SK-N-SH (cell line): ENCODE measurements around the gene QSOX2. TPM values are rescaled to one million over a fixed set of nuclear protein-coding genes. Genes with fewer than 3 reads are reported as not detected.

Source experiments
- CTCF ChIA-PET: fragments of 300-600, 350-600 bp; formaldehyde crosslinking; extraction: SDS; loops from one replicate; lab custom pipeline; 2021; lab: Yijun Ruan, JAX
- POLR2A ChIA-PET: fragments of 350-600 bp; sonication (Branson Sonifier 250); formaldehyde crosslinking; extraction: SDS; loops from one replicate; lab custom pipeline; 2020; ENCODE audit warnings: antibody characterized with exemption, inconsistent platforms; lab: Yijun Ruan, JAX
- DNase-seq: peaks from one replicate; pipeline ENCODE4 v3.0.0; 2012
- H2AFZ ChIP-seq: fragments of 200-600 bp; sonication (generic); 2 replicates; pipeline ENCODE4 v1.8.1; 2016; ENCODE audit warnings: antibody characterized with exemption, mild to moderate bottlenecking, low read depth
- H3F3A ChIP-seq: fragments of 200-600 bp; sonication (generic); replicated peaks from 2 replicates; pipeline ENCODE3; 2016; ENCODE audit warnings: antibody characterized with exemption, mild to moderate bottlenecking; ENCODE audit not compliant: insufficient read depth
- H3K27ac ChIP-seq, 2 experiments: fragments of 200-500 bp in 1 of 2; fragments of 200-600 bp in 1 of 2; sonication (Bioruptor generic) in 1 of 2; sonication (generic), shearing (Covaris generic) in 1 of 2; 2 replicates each; pipeline versions ENCODE4 v1.5.1 to v1.6.1; 2014 to 2016; ENCODE audit warnings: low read depth in 2 of 2, inconsistent platforms in 1 of 2, low read length in 1 of 2, mild to moderate bottlenecking in 1 of 2, mixed read lengths in 1 of 2
- H3K27me3 ChIP-seq: fragments of 200-600 bp; sonication (generic), shearing (Covaris generic); 2 replicates; pipeline ENCODE4 v1.6.1; 2016; ENCODE audit warnings: mixed run types; ENCODE audit not compliant: insufficient read depth
- H3K36me3 ChIP-seq, 2 experiments: fragments of 200-500 bp in 1 of 2; fragments of 200-600 bp in 1 of 2; sonication (Bioruptor generic) in 1 of 2; sonication (generic) in 1 of 2; replicated peaks in 1 of 2; 2 replicates each; pipeline versions ENCODE3 to v1.5.1; 2014 to 2016; ENCODE audit warnings: low read length in 1 of 2, mild to moderate bottlenecking in 1 of 2; ENCODE audit not compliant: insufficient read depth in 2 of 2, control insufficient read depth in 1 of 2
- H3K4me1 ChIP-seq, 2 experiments: fragments of 200-500 bp in 1 of 2; fragments of 200-600 bp in 1 of 2; sonication (Bioruptor generic) in 1 of 2; sonication (generic), shearing (Covaris generic) in 1 of 2; 2 replicates each; pipeline versions ENCODE4 v1.5.1 to v1.6.1; 2014 to 2016; ENCODE audit warnings: low read depth in 1 of 2, low read length in 1 of 2, mixed run types in 1 of 2; ENCODE audit not compliant: insufficient read depth in 2 of 2, control insufficient read depth in 1 of 2
- H3K4me2 ChIP-seq: fragments of 200-600 bp; sonication (generic), shearing (Covaris generic); 2 replicates; pipeline ENCODE4 v1.6.1; 2017; ENCODE audit warnings: mixed run types
- H3K4me3 ChIP-seq, 2 experiments: fragments of 200-500 bp in 1 of 2; fragments of 200-600 bp in 1 of 2; sonication (Bioruptor generic) in 1 of 2; sonication (generic), shearing (Covaris generic) in 1 of 2; 2 replicates each; pipeline versions ENCODE4 v1.5.1 to v1.8.1; 2014 to 2016; ENCODE audit warnings: low read depth in 2 of 2, inconsistent platforms in 1 of 2, low read length in 1 of 2, mild to moderate bottlenecking in 1 of 2, mixed read lengths in 1 of 2, moderate library complexity in 1 of 2
- H3K79me2 ChIP-seq: fragments of 200-600 bp; sonication (generic); 2 replicates; pipeline ENCODE4 v1.8.1; 2017; ENCODE audit warnings: mild to moderate bottlenecking; ENCODE audit not compliant: insufficient read depth
- H3K9ac ChIP-seq: fragments of 200-600 bp; sonication (generic); 2 replicates; pipeline ENCODE4 v1.6.1; 2017; ENCODE audit warnings: mixed run types
- H3K9me2 ChIP-seq: fragments of 200-600 bp; sonication (generic); 2 replicates; pipeline ENCODE4 v1.6.1; 2017; ENCODE audit warnings: mixed run types
- H3K9me3 ChIP-seq: fragments of 200-600 bp; sonication (generic); 2 replicates; pipeline ENCODE4 v1.6.1; 2017; ENCODE audit warnings: mixed run types, mild to moderate bottlenecking, moderate library complexity
- H4K20me1 ChIP-seq: fragments of 200-600 bp; sonication (generic); 2 replicates; pipeline ENCODE4 v1.6.1; 2017; ENCODE audit warnings: mild to moderate bottlenecking, mixed run types; ENCODE audit not compliant: insufficient read depth
- CHD2 ChIP-seq: fragments of 150-350 bp; IDR thresholded peaks from 2 replicates; pipeline ENCODE4 v1.6.1; 2018; ENCODE audit warnings: low read length; ENCODE audit not compliant: partially characterized antibody
- EP300 ChIP-seq, 2 experiments: IDR thresholded peaks; 2 replicates each; pipeline versions ENCODE4 v1.4.0 to v1.6.1; 2012; ENCODE audit warnings: borderline replicate concordance in 1 of 2, low read depth in 1 of 2, low read length in 1 of 2
- FOSL2 ChIP-seq: IDR thresholded peaks from 2 replicates; pipeline ENCODE4 v1.4.0; 2012; ENCODE audit warnings: low read depth, mild to moderate bottlenecking, moderate library complexity, borderline replicate concordance
- FOXM1 ChIP-seq: IDR thresholded peaks from 2 replicates; pipeline ENCODE4 v1.4.0; 2012; ENCODE audit warnings: low read depth, mild to moderate bottlenecking
- JUND ChIP-seq: IDR thresholded peaks from 2 replicates; pipeline ENCODE4 v1.4.0; 2012
- NFIC ChIP-seq: IDR thresholded peaks from 2 replicates; pipeline ENCODE4 v1.4.0; 2012; ENCODE audit warnings: borderline replicate concordance
- NRF1 ChIP-seq: IDR thresholded peaks from 2 replicates; pipeline ENCODE4 v1.6.1; 2012; ENCODE audit warnings: low read depth, mild to moderate bottlenecking, low read length
- RAD21 ChIP-seq: IDR thresholded peaks from 2 replicates; pipeline ENCODE4 v1.6.1; 2012; ENCODE audit warnings: mild to moderate bottlenecking, low read length
- REST ChIP-seq: IDR thresholded peaks from 2 replicates; pipeline ENCODE4 v1.6.1; 2012; ENCODE audit warnings: mild to moderate bottlenecking, low read depth, low read length, moderate library complexity
- RFX5 ChIP-seq: IDR thresholded peaks from 2 replicates; pipeline ENCODE4 v1.6.1; 2012; ENCODE audit warnings: mild to moderate bottlenecking, improper control_type of control experiment, low read length
- SIN3A ChIP-seq: IDR thresholded peaks from 2 replicates; pipeline ENCODE4 v1.6.1; 2012; ENCODE audit warnings: low read depth, mild to moderate bottlenecking, low read length, moderate library complexity, borderline replicate concordance
- SMC3 ChIP-seq: IDR thresholded peaks from 2 replicates; pipeline ENCODE4 v1.6.1; 2012; ENCODE audit warnings: low read depth, low read length, improper control_type of control experiment
- TAF1 ChIP-seq: IDR thresholded peaks from 2 replicates; pipeline ENCODE4 v1.6.1; 2012; ENCODE audit warnings: low read depth, mild to moderate bottlenecking, low read length, moderate library complexity, borderline replicate concordance
- YY1 ChIP-seq: IDR thresholded peaks from 2 replicates; pipeline ENCODE4 v1.4.0; 2012; ENCODE audit warnings: low read depth, mild to moderate bottlenecking
- ZBTB33 ChIP-seq: IDR thresholded peaks from 2 replicates; pipeline ENCODE4 v1.4.0; 2012; ENCODE audit warnings: low read depth, borderline replicate concordance
- WGBS: methylation state at CpG from one replicate; pipeline ENCODE4 v1.1.6; 2017; ENCODE audit warnings: low lambda C conversion rate; 5-methylcytosine and 5-hydroxymethylcytosine counted together
- polyA plus RNA-seq, 3 experiments: library from polyadenylated mRNA; depleted of rRNA; stranded (reverse); fragments of >200 nt; gene quantifications; 2 replicates each; pipeline ENCODE4 v1.2.3, GENCODE V29; 2012

Gene QSOX2
- polyA plus RNA-seq, 1 of the 3 experiments (the other 2 are of a cell fraction), result 26.6 TPM

GRCh38 chr9:136284951-136285350 lies 39.3 kb upstream of the QSOX2 start (continued):
- no peak for TF ChIP-seq ZBTB33
- no peak for TF ChIP-seq SMC3
- no peak for TF ChIP-seq CHD2
- TF ChIP-seq TAF1, result no peak
- TF ChIP-seq FOSL2, result no peak

GRCh38 chr9:136284311-136284710 lies 38.7 kb upstream of the QSOX2 start:
- CTCF ChIA-PET, result interaction anchor here (0.6 to 4.8 kb wide), 45 partner anchors 8 to 178 kb away, joined by 3 to 59 read pairs (median 5); partner anchors contain the start of genes CCDC187, GPSM1 and QSOX2
- POLR2A ChIA-PET, result no interaction called here

More at GRCh38 chr9:136284311-136284710, 38.7 kb upstream of the QSOX2 start:
- no peak for DNase-seq
- H3K4me3 ChIP-seq, result no peak overlapping the region
- H3K27ac ChIP-seq, result no peak overlapping the region
- H3K9me3 ChIP-seq, result no peaks in the 10 kb centered on the region
- H3K27me3 ChIP-seq, result peaks cover 48% of the 10 kb centered on the region
- no peak for TF ChIP-seq YY1
- no peak for TF ChIP-seq FOSL2
- no peak for TF ChIP-seq NFIC
- TF ChIP-seq FOXM1, result no peak
- TF ChIP-seq NRF1, result no peak
- no peak for TF ChIP-seq REST
- TF ChIP-seq EP300 (IDR thresholded peaks at IDR 0.05; ENCODE audit: borderline replicate concordance in 1 of 2, low read depth in 1 of 2, low read length in 1 of 2), result no peak
- TF ChIP-seq SIN3A, result no peak
- no peak for TF ChIP-seq RFX5
- no peak for TF ChIP-seq JUND
- no peak for TF ChIP-seq RAD21
- no peak for TF ChIP-seq SMC3
- no peak for TF ChIP-seq CHD2
- no peak overlapping the region for H3K9ac ChIP-seq
- no peaks in the 10 kb centered on the region for H3K36me3 ChIP-seq
- WGBS, result 46% methylated on average over 11 of the region's 22 CpGs
- H3K4me1 ChIP-seq, result peaks cover 0 to 16% of the 10 kb centered on the region in 2 experiments; a peak in 2 of 4 replicates
- no peaks in the 10 kb centered on the region for H3K79me2 ChIP-seq
- H3K9me2 ChIP-seq, result no peaks in the 10 kb centered on the region
- no peaks in the 10 kb centered on the region for H4K20me1 ChIP-seq
- no peaks in the 10 kb centered on the region for H3F3A ChIP-seq
- no peak overlapping the region for H2AFZ ChIP-seq
- no peak overlapping the region for H3K4me2 ChIP-seq
